ENCODE results near the gene CDH5. TPM values are rescaled to one million over a fixed set of nuclear protein-coding genes. Genes with fewer than 3 reads are reported as not detected.

Gene CDH5
- total and polyA plus RNA-seq, 2 donors (not counting 3 experiments of a cell fraction or from before 2014, with no cell fraction given), result 765 to 815 TPM

DNA sequence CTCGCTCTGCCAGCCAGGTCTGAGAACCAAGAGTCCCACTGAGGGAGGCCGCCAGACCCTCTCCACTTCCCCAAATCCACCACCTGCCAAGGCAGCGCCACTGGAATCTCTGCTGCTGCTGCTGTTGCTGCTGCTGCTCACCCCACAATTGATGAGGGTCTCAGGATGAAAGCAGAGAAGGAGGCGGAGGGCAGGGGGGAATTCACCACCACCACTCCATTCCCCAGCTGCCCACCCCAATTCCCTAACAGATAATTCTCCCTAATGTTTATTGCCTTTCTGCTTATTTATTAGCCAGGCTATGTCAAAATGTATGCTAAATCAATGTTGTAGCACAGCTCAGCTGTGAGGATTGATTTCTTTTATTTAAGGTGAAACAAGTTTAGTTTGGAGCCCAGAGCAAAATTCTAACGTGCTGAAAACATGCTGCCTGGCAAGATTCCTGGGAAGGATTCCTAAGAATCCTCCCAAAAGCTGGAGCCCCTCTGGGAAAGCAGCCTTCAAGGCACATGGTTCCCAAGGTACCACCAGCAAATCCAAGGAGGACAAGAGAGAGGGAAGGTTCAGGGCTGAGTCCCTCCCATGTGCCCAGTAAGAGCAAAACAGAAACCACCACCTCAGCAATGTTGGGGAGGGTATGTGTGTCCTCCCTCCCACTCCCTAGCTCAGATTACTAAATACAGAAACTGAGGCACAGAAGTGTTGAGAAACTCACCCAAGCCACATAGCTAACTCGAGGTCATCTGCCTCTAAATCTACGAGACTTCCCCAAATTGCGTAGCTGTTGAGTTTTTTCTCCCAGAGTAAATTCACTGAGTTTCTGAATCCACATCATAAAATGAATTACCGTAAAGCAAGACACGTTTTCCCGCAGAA lies 12.2 kb upstream of the CDH5 start:
- Histone ChIP-seq H3K27ac (ENCODE audit: insufficient read depth, low read depth, low read length) (no peak overlapping the region), H3K27me3 (ENCODE audit: control insufficient read depth in 2 of 2, insufficient read depth in 2 of 2, low read length in 2 of 2) (no peaks in the 10 kb centered on the region), H3K4me2 (ENCODE audit: insufficient read depth, low read length) (no peak overlapping the region), H3K9me1 (replicated peaks; ENCODE audit: control insufficient read depth, extremely low read depth, insufficient read depth, low read length) (no peaks in the 10 kb centered on the region), H4K20me1 (replicated peaks; ENCODE audit: control insufficient read depth, extremely low read depth, insufficient read depth, low read length) (no peaks in the 10 kb centered on the region), H3K4me3 (replicated peaks in 1 of 3; ENCODE audit: insufficient read depth in 1 of 3, low read depth in 1 of 3, low read length in 3 of 3) (no peak overlapping the region), H3K4me1 (ENCODE audit: control insufficient read depth, extremely low read depth, insufficient read depth, low read length) (peaks cover 26% of the 10 kb centered on the region), H3K79me2 (ENCODE audit: control insufficient read depth, insufficient read depth, low read length) (peaks cover 3% of the 10 kb centered on the region), H3K36me3 (ENCODE audit: control insufficient read depth in 2 of 2, extremely low read depth in 1 of 2, insufficient read depth in 2 of 2, low read length in 2 of 2) (no peaks in the 10 kb centered on the region), H3K9me3 (replicated peaks; ENCODE audit: control insufficient read depth, insufficient read depth, low read length) (no peaks in the 10 kb centered on the region), H2AFZ (ENCODE audit: low read depth, low read length) (no peak overlapping the region), H3K9ac (replicated peaks; ENCODE audit: extremely low read depth, insufficient read depth, low read length) (no peak overlapping the region)
- TF ChIP-seq EZH2 (IDR thresholded peaks at IDR 0.05; ENCODE audit: borderline replicate concordance, low read depth, low read length, severe bottlenecking) (no peak), JUN (IDR thresholded peaks at IDR 0.05; ENCODE audit: borderline replicate concordance, insufficient read depth, insufficient read length, low read depth) (no peak), FOS (IDR thresholded peaks at IDR 0.05; ENCODE audit: borderline replicate concordance, insufficient read depth, low read length) (no peak), POLR2A (IDR thresholded peaks at IDR 0.05; ENCODE audit: low read depth, low read length) (no peak), POLR2AphosphoS5 (IDR thresholded peaks at IDR 0.05; ENCODE audit: insufficient read depth, low read depth, low read length) (no peak), MYC (IDR thresholded peaks at IDR 0.05; ENCODE audit: low read depth, low read length) (no peak), GATA2 (IDR thresholded peaks at IDR 0.05; ENCODE audit: insufficient read depth, insufficient read length, low read depth, low read length) (no peak)
- TF ChIP-seq, protein P1, sequence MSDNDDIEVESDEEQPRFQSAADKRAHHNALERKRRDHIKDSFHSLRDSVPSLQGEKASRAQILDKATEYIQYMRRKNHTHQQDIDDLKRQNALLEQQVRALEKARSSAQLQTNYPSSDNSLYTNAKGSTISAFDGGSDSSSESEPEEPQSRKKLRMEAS (IDR thresholded peaks at IDR 0.05; ENCODE audit: insufficient read depth, insufficient read length), result no peak
- TF ChIP-seq, protein P2, sequence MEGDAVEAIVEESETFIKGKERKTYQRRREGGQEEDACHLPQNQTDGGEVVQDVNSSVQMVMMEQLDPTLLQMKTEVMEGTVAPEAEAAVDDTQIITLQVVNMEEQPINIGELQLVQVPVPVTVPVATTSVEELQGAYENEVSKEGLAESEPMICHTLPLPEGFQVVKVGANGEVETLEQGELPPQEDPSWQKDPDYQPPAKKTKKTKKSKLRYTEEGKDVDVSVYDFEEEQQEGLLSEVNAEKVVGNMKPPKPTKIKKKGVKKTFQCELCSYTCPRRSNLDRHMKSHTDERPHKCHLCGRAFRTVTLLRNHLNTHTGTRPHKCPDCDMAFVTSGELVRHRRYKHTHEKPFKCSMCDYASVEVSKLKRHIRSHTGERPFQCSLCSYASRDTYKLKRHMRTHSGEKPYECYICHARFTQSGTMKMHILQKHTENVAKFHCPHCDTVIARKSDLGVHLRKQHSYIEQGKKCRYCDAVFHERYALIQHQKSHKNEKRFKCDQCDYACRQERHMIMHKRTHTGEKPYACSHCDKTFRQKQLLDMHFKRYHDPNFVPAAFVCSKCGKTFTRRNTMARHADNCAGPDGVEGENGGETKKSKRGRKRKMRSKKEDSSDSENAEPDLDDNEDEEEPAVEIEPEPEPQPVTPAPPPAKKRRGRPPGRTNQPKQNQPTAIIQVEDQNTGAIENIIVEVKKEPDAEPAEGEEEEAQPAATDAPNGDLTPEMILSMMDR (IDR thresholded peaks at IDR 0.05; ENCODE audit: extremely low read depth in 1 of 2, insufficient read depth in 1 of 2, low read depth in 1 of 2, low read length in 2 of 2), result no peak
- no peak for FAIRE-seq
- intact Hi-C loops (cut with micrococcal nuclease) (no loop called here), dilution Hi-C loops (cut with MboI; ENCODE audit: extremely low pct_ligation_motif_present, low sequenced_read_pairs) (no loop called here)
- POLR2A ChIA-PET, result interaction anchor here (1.2 kb wide), 1 partner anchor 12 kb away, joined by 3 read pairs; the partner anchor contains the start of gene CDH5
- CTCF ChIA-PET, result interaction anchor here (0.9 to 6.5 kb wide), 5 partner anchors 10 to 161 kb away, joined by 3 to 126 read pairs (median 29); partner anchors contain the start of gene CDH5
- no TSS peak for BruUV-seq (replicated peaks)
- no peak for DNase-seq (ENCODE audit: low read depth, low spot score)

All from endothelial cell of umbilical vein (primary cell).